ENCODE results near the gene EFHD2.
"Not testable (repeated sequence)": the region's sequence is repeated elsewhere in the genome, so short reads cannot be mapped to it uniquely, and the experiment has no call there.

The EFHD2 gene

GRCh38 chr1:15456313-15456954, 46.7 kb downstream of the EFHD2 start, which contains the start of gene CELA2A:
Gene CELA2A (plus strand): TSS chr1:15456732. CDS start chr1:15456754, 22 bp downstream.
- FAIRE-seq = no peak

- no peak for FAIRE-seq
These were observed 47.9 kb downstream of the EFHD2 start for GRCh38 chr1:15457585-15457984.

GRCh38 chr1:15458388-15458787, 48.7 kb downstream of the EFHD2 start:
- FAIRE-seq = not testable (repeated sequence)

- FAIRE-seq = no peak
These were observed 50.4 kb downstream of the EFHD2 start for GRCh38 chr1:15459771-15460707.

- no peak for FAIRE-seq
These were observed 51.0 kb downstream of the EFHD2 start for GRCh38 chr1:15460708-15461095.

GRCh38 chr1:15463064-15463800, 53.5 kb downstream of the EFHD2 start:
- not testable (repeated sequence) for FAIRE-seq

- FAIRE-seq = not testable (repeated sequence)
These were observed 54.2 kb downstream of the EFHD2 start for GRCh38 chr1:15463926-15464322.

GRCh38 chr1:15465674-15466073, 56.0 kb downstream of the EFHD2 start:
- FAIRE-seq = no peak

- FAIRE-seq = not testable (repeated sequence)
These were observed 57.4 kb downstream of the EFHD2 start for GRCh38 chr1:15466955-15467625.

GRCh38 chr1:15468145-15468544, 58.5 kb downstream of the EFHD2 start:
- FAIRE-seq = no peak

GRCh38 chr1:15469361-15469760, 59.7 kb downstream of the EFHD2 start:
- no peak for FAIRE-seq

GRCh38 chr1:15469821-15470448, 60.2 kb downstream of the EFHD2 start:
- FAIRE-seq = not testable (repeated sequence)

GRCh38 chr1:15471067-15471466, 61.4 kb downstream of the EFHD2 start:
- FAIRE-seq = not testable (repeated sequence)

- FAIRE-seq = not testable (repeated sequence)
These were observed 62.0 kb downstream of the EFHD2 start for GRCh38 chr1:15471723-15472122.

GRCh38 chr1:15472587-15472986, 62.9 kb downstream of the EFHD2 start:
- FAIRE-seq = no peak

GRCh38 chr1:15475752-15476314, 66.1 kb downstream of the EFHD2 start, which contains the start of gene CELA2B:
Gene CELA2B (plus strand): TSS chr1:15476104. CDS start chr1:15476126, 22 bp downstream.
- FAIRE-seq = no peak

- FAIRE-seq = no peak
These were observed 67.2 kb downstream of the EFHD2 start for GRCh38 chr1:15476927-15477326.

GRCh38 chr1:15477646-15478212, 68.0 kb downstream of the EFHD2 start:
- FAIRE-seq = no peak
